ENCODE measurements around the gene FHDC1.

Gene FHDC1

DNA sequence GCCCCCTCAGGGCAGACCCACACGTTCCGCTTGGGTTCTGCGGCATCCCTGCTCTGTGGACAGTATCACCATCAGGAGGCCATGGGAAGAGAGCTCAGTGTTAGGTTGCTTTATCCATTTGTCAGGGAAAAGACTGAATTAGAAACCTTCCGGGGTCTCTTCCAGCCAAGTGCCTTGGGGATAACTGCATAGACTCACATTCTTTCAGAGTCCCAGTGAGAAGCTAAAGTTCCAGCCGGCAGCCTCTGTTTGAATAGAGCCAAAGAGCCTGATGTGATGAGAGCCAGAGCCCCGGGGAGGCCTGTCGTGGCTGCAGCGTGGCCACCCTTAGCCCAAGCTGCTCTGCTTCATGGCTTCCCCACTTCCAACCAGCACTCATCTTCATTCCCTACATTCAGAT, 85.2 kb downstream of the FHDC1 start:
- H3K4me3 ChIP-seq (replicated peaks; ENCODE audit: low read depth, low read length) = no peak overlapping the region
- DNase-seq (ENCODE audit: extremely low read depth, insufficient read length) = no peak
- TF ChIP-seq, protein P1, sequence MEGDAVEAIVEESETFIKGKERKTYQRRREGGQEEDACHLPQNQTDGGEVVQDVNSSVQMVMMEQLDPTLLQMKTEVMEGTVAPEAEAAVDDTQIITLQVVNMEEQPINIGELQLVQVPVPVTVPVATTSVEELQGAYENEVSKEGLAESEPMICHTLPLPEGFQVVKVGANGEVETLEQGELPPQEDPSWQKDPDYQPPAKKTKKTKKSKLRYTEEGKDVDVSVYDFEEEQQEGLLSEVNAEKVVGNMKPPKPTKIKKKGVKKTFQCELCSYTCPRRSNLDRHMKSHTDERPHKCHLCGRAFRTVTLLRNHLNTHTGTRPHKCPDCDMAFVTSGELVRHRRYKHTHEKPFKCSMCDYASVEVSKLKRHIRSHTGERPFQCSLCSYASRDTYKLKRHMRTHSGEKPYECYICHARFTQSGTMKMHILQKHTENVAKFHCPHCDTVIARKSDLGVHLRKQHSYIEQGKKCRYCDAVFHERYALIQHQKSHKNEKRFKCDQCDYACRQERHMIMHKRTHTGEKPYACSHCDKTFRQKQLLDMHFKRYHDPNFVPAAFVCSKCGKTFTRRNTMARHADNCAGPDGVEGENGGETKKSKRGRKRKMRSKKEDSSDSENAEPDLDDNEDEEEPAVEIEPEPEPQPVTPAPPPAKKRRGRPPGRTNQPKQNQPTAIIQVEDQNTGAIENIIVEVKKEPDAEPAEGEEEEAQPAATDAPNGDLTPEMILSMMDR (IDR thresholded peaks at IDR 0.05; ENCODE audit: insufficient read depth, low read length, poor library complexity, severe bottlenecking) = no peak
- H3K36me3 ChIP-seq (ENCODE audit: control insufficient read depth, insufficient read depth, low read length) = no peaks in the 10 kb centered on the region
- H3K27me3 ChIP-seq (replicated peaks; ENCODE audit: control insufficient read depth, insufficient read depth, low read length) = no peaks in the 10 kb centered on the region

DNA sequence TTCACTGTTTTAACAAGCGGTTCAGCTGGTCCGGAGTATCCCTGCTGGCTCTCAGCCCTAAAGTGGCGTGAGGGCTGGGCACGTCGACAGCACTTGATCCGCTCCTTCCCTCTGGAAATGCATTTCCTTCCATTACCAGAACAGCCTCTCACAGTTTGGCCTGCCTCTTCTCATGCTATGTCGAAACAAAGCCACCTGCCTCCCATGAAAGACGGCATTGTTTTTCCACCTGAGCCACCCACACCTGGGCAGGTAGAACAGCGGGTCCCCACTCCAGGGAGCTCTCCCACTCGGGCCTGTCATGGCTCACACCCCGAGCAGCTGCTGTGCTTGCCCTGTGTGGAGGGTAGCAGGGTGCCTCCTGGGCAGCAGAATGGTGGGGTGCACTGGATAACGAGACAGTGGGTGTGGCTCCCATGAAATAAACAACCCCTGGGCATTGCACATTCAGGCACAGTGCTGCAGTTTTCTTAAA, 86.2 kb downstream of the FHDC1 start:
- Histone ChIP-seq H3K27me3 (replicated peaks; ENCODE audit: control insufficient read depth, insufficient read depth, low read length) (no peaks in the 10 kb centered on the region), H3K4me3 (replicated peaks; ENCODE audit: low read depth, low read length) (no peak overlapping the region), H3K36me3 (ENCODE audit: control insufficient read depth, insufficient read depth, low read length) (no peaks in the 10 kb centered on the region)
- TF ChIP-seq, protein P1 (IDR thresholded peaks at IDR 0.05; ENCODE audit: insufficient read depth, low read length, poor library complexity, severe bottlenecking) = no peak
- no peak for DNase-seq (ENCODE audit: extremely low read depth, insufficient read length)

DNA sequence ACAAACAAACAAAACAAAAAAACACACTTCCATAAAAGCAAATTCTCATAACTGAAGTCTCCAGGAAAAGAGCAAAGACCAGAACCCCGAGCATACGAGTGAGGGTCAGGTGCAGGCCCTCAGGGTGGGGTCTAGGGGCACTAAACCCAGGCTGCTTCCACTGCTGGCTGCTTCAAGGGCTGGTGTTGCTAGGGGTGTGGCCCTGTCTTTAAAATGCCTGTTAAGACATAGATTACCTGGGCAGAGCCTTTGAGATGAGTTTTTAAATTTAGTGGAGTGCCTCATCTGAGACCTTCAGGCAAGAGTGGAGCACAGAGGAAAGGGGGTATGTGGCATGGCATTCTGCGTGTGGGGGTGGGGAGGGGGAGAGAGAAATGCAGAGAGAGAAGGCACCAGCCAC, 87.0 kb downstream of the FHDC1 start:
- no peak for DNase-seq (ENCODE audit: extremely low read depth, insufficient read length)
- Histone ChIP-seq H3K4me3 (replicated peaks; ENCODE audit: low read depth, low read length) (no peak overlapping the region), H3K36me3 (ENCODE audit: control insufficient read depth, insufficient read depth, low read length) (no peaks in the 10 kb centered on the region), H3K27me3 (replicated peaks; ENCODE audit: control insufficient read depth, insufficient read depth, low read length) (no peaks in the 10 kb centered on the region)
- TF ChIP-seq, protein P1 (IDR thresholded peaks at IDR 0.05; ENCODE audit: insufficient read depth, low read length, poor library complexity, severe bottlenecking) = no peak

DNA sequence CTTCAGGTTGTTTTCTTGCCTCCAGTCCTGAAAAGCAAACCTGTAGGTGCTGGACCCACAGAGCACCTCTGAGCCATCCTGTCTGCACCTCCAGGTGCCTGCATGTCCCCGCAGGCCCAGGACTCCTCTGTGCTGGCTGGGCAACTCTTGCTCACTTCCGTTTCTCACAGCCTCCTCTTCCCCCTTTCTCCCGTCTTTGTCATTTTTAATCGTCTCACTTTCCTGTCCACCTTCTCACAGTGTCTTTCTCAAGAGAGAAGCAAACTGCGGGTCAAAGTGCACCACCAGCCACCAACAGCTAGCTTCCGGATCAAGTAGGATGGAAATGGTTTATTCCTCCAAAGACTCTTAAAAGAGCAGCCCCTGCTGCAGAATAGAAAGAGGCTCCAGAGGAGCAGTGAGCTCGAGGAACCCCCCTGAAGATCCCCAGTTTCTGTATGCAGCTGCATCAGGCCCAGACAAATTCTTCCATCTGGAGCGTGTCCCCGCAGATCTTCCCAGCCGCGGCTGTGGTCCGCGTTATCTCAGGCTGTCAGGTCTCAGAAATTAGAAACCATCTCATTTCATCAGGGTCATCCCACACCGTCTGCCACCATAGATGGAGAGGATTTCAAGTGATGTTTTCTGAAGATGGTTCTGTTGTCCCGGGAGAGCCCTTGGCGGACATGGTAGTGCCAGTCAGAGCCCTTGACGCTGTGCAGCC, 87.7 kb downstream of the FHDC1 start:
- Histone ChIP-seq H3K27me3 (replicated peaks; ENCODE audit: control insufficient read depth, insufficient read depth, low read length) (no peaks in the 10 kb centered on the region), H3K4me3 (replicated peaks; ENCODE audit: low read depth, low read length) (no peak overlapping the region), H3K36me3 (ENCODE audit: control insufficient read depth, insufficient read depth, low read length) (no peaks in the 10 kb centered on the region)
- no peak for DNase-seq (ENCODE audit: extremely low read depth, insufficient read length)
- TF ChIP-seq, protein P1 (IDR thresholded peaks at IDR 0.05; ENCODE audit: insufficient read depth, low read length, poor library complexity, severe bottlenecking) = no peak

DNA sequence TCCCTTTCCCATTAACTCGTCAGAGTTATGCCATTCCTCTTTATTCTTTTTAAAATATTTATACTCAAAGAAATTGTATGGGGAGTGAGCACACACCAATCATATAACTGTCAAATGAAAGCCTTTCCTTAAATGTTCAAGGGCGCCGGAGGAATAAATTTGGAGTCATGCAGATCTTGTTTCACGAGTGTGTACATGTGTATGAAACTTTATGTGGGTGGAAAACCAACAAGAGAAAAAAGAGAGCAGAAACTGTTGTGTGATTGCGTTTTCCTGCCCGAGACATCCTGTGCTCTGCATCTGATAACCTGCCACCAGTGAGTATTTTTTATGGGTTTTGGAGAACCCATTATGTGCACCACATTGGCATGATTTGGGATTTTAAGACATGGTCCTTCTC, 88.3 kb downstream of the FHDC1 start:
- DNase-seq (ENCODE audit: extremely low read depth, insufficient read length) = no peak
- TF ChIP-seq, protein P1 (IDR thresholded peaks at IDR 0.05; ENCODE audit: insufficient read depth, low read length, poor library complexity, severe bottlenecking) = no peak
- H3K36me3 ChIP-seq (ENCODE audit: control insufficient read depth, insufficient read depth, low read length) = no peaks in the 10 kb centered on the region
- H3K4me3 ChIP-seq (replicated peaks; ENCODE audit: low read depth, low read length) = no peak overlapping the region
- no peaks in the 10 kb centered on the region for H3K27me3 ChIP-seq (replicated peaks; ENCODE audit: control insufficient read depth, insufficient read depth, low read length)

Data from GM06990 (cell line).